Ishikawa (cell line): ENCODE data around the gene BRWD1.

Experiments
- EP300 ChIP-seq: IDR thresholded peaks from 2 replicates; pipeline ENCODE4 v1.6.1; 2012; ENCODE audit warnings: borderline replicate concordance
- FOXM1 ChIP-seq: IDR thresholded peaks from 2 replicates; pipeline ENCODE4 v1.6.1; 2012; ENCODE audit warnings: low read depth, borderline replicate concordance
- RAD21 ChIP-seq: IDR thresholded peaks from 2 replicates; pipeline ENCODE4 v1.6.1; 2012; ENCODE audit warnings: low read depth
- TAF1 ChIP-seq: IDR thresholded peaks from 2 replicates; pipeline ENCODE4 v1.6.1; 2012; ENCODE audit warnings: low read depth, mild to moderate bottlenecking
- TEAD4 ChIP-seq: IDR thresholded peaks from 2 replicates; pipeline ENCODE4 v1.6.1; 2012
- TF ChIP-seq, protein P1 (sequence below): IDR thresholded peaks from 2 replicates; pipeline ENCODE4 v1.6.1; 2012
- TF ChIP-seq, protein P2 (sequence below): IDR thresholded peaks from 2 replicates; pipeline ENCODE4 v1.6.1; 2012

DNA sequence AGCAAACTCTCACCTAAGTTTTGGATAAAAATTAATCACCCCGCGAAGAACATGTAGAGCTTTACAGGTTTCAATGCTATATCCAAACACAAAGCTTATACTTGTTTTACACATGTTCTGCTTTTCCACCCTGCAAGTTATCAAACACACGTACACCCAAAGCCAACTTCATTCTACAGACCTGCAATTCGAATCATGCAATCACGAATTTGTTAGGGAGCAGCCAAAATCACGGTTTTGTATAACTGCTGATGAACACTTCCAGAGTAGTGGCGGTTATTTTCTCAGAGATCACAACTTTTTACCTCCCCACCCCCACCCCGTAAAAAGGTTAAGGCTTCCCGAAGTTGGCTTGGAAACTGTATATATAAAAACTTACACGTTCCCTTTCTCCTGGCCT, 34.1 kb upstream of the BRWD1 start:
- TF ChIP-seq EP300 (no peak), TAF1 (no peak), RAD21 (no peak), TEAD4 (no peak), FOXM1 (no peak)
- TF ChIP-seq, protein P1, sequence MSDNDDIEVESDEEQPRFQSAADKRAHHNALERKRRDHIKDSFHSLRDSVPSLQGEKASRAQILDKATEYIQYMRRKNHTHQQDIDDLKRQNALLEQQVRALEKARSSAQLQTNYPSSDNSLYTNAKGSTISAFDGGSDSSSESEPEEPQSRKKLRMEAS, result no peak
- TF ChIP-seq, protein P2, sequence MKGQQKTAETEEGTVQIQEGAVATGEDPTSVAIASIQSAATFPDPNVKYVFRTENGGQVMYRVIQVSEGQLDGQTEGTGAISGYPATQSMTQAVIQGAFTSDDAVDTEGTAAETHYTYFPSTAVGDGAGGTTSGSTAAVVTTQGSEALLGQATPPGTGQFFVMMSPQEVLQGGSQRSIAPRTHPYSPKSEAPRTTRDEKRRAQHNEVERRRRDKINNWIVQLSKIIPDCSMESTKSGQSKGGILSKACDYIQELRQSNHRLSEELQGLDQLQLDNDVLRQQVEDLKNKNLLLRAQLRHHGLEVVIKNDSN, result no peak
